Smooth muscle cell (in vitro differentiated cells): Measurements from ENCODE around the gene EFCAB12. TPM values are rescaled to one million over a fixed set of nuclear protein-coding genes. Genes with fewer than 3 reads are reported as not detected.

Experiments
- DNase-seq: peaks from one replicate; lab custom pipeline; 2025; ENCODE audit not compliant: unreplicated experiment; lab: John Stamatoyannopoulos, UW
- H2AFZ ChIP-seq: fragments of 200-600 bp; sonication (generic); 2 replicates; pipeline ENCODE4 v1.6.0; 2016; ENCODE audit warnings: antibody characterized with exemption, low read depth, mild to moderate bottlenecking
- H3F3A ChIP-seq: fragments of 200-600 bp; sonication (generic); 2 replicates; pipeline ENCODE4 v1.6.0; 2017; ENCODE audit warnings: antibody characterized with exemption, low read depth
- H3K27ac ChIP-seq: fragments of 200-600 bp; sonication (generic); 2 replicates; pipeline ENCODE4 v1.5.1; 2016; ENCODE audit warnings: low read depth, mild to moderate bottlenecking
- H3K27me3 ChIP-seq: fragments of 200-600 bp; sonication (generic); 2 replicates; pipeline ENCODE4 v1.6.1; 2016; ENCODE audit warnings: low read depth, mild to moderate bottlenecking
- H3K36me3 ChIP-seq: fragments of 200-600 bp; sonication (generic); 2 replicates; pipeline ENCODE4 v1.5.1; 2016; ENCODE audit warnings: low read depth
- H3K4me1 ChIP-seq: fragments of 200-600 bp; sonication (generic); 2 replicates; pipeline ENCODE4 v1.5.1; 2016; ENCODE audit warnings: low read depth
- H3K4me2 ChIP-seq: fragments of 200-600 bp; sonication (generic); 2 replicates; pipeline ENCODE4 v1.6.0; 2016; ENCODE audit warnings: mild to moderate bottlenecking
- H3K4me3 ChIP-seq: fragments of 200-600 bp; sonication (generic); 2 replicates; pipeline ENCODE4 v1.5.1; 2016; ENCODE audit warnings: mild to moderate bottlenecking
- H3K79me2 ChIP-seq: fragments of 200-600 bp; sonication (generic); 2 replicates; pipeline ENCODE4 v1.6.0; 2016; ENCODE audit warnings: low read depth, mild to moderate bottlenecking
- H3K9ac ChIP-seq: fragments of 200-600 bp; sonication (generic); 2 replicates; pipeline ENCODE4 v1.6.0; 2016; ENCODE audit warnings: low read depth
- H3K9me3 ChIP-seq: fragments of 200-600 bp; sonication (generic); replicated peaks from 2 replicates; pipeline ENCODE4 v1.5.1; 2016; ENCODE audit warnings: low read depth
- H4K20me1 ChIP-seq: fragments of 200-600 bp; sonication (generic); 2 replicates; pipeline ENCODE4 v1.6.0; 2016; ENCODE audit warnings: low read depth
- CTCF ChIP-seq: fragments of 200-600 bp; sonication (generic); IDR thresholded peaks from 2 replicates; pipeline ENCODE4 v1.5.1; 2017; ENCODE audit warnings: borderline replicate concordance, mild to moderate bottlenecking, antibody characterized with exemption; ENCODE audit not compliant: insufficient read depth, poor library complexity, severe bottlenecking
- WGBS: methylation state at CpG from one replicate; pipeline ENCODE4 v1.1.7; 2016; ENCODE audit warnings: low lambda C conversion rate; 5-methylcytosine and 5-hydroxymethylcytosine counted together
- polyA plus RNA-seq: library from polyadenylated mRNA; unstranded; fragments of >200 nt; fragmentation: Nextera tagmentation; extraction: Ambion mirVana; gene quantifications from 2 replicates; pipeline ENCODE4 v1.2.1, GENCODE V29; 2016
- total RNA-seq: library from RNA; depleted of rRNA; stranded (reverse); fragments of >200 nt; gene quantifications from 2 replicates; pipeline ENCODE4 v1.2.3, GENCODE V29; 2014

Gene EFCAB12
- total and polyA plus RNA-seq, 2 experiments from 2014 or later: 0.09 TPM; not detected in 1

- Histone ChIP-seq H3K9ac (peak overlapping the region; percentile 91), H3K9me3 (no peaks in the 10 kb centered on the region), H3K36me3 (peaks cover 8% of the 10 kb centered on the region), H3K4me3 (peak overlapping the region; percentile 89), H4K20me1 (no peaks in the 10 kb centered on the region), H3K4me2 (peak overlapping the region; percentile 93), H3K27ac (peak overlapping the region; percentile 96), H3K79me2 (peaks cover 67% of the 10 kb centered on the region), H3F3A (no peaks in the 10 kb centered on the region), H3K27me3 (no peaks in the 10 kb centered on the region), H2AFZ (peak overlapping the region; percentile 81), H3K4me1 (peaks cover 30% of the 10 kb centered on the region)
- no peak for DNase-seq
- 70% methylated on average over 9 of the region's 9 CpGs for WGBS
- no peak for TF ChIP-seq CTCF
Measured at GRCh38 chr3:129441215-129441614, 12.8 kb upstream of the EFCAB12 start.

GRCh38 chr3:129440618-129441190, 12.3 kb upstream of the EFCAB12 start:
- no peak for TF ChIP-seq CTCF

GRCh38 chr3:129439817-129440617, 11.6 kb upstream of the EFCAB12 start, which contains the start of the genes IFT122 and MBD4:
Gene IFT122, plus strand, starts transcription at chr3:129440224. Its CDS starts 107 bp downstream, at chr3:129440331.
Gene MBD4, minus strand, starts transcription at chr3:129439948. Its CDS starts 115 bp downstream, at chr3:129439833.
- no peak for TF ChIP-seq CTCF
- Histone ChIP-seq H4K20me1 (no peaks in the 10 kb centered on the region), H3K27ac (peak within 1 kb of the TSS; percentile 96), H3K9ac (peak within 1 kb of the TSS; percentile 91), H3K36me3 (peaks cover 10% of the 10 kb centered on the region), H3K9me3 (no peaks in the 10 kb centered on the region), H3F3A (no peaks in the 10 kb centered on the region), H2AFZ (peak within 1 kb of the TSS; percentile 93), H3K4me2 (peak within 1 kb of the TSS; percentile 95), H3K79me2 (peaks cover 61% of the 10 kb centered on the region), H3K4me3 (peak within 1 kb of the TSS; percentile 89), H3K4me1 (peaks cover 34% of the 10 kb centered on the region), H3K27me3 (no peaks in the 10 kb centered on the region)
- peak; percentile 93 for DNase-seq
- under 1% methylated on average over 70 of the region's 75 CpGs for WGBS

More at GRCh38 chr3:129440618-129441190, 12.3 kb upstream of the EFCAB12 start:
- Histone ChIP-seq H3K9ac (peak overlapping the region; percentile 91), H4K20me1 (no peaks in the 10 kb centered on the region), H3K4me2 (peak overlapping the region; percentile 93), H3K27ac (peak overlapping the region; percentile 96), H3K36me3 (peaks cover 10% of the 10 kb centered on the region), H3K27me3 (no peaks in the 10 kb centered on the region), H3K4me1 (peaks cover 31% of the 10 kb centered on the region), H2AFZ (peak overlapping the region; percentile 81), H3K4me3 (peak overlapping the region; percentile 89), H3F3A (no peaks in the 10 kb centered on the region), H3K79me2 (peaks cover 68% of the 10 kb centered on the region), H3K9me3 (no peaks in the 10 kb centered on the region)
- DNase-seq: no peak
- 12% methylated on average over 9 of the region's 9 CpGs for WGBS
